ENCODE results near the gene P2RY2. TPM values are rescaled to one million over a fixed set of nuclear protein-coding genes. Genes with fewer than 3 reads are reported as not detected.

P2RY2 gene
- total and polyA plus RNA-seq, 7 donors: 18.7 to 90.9 (median 44.2) TPM

DNA sequence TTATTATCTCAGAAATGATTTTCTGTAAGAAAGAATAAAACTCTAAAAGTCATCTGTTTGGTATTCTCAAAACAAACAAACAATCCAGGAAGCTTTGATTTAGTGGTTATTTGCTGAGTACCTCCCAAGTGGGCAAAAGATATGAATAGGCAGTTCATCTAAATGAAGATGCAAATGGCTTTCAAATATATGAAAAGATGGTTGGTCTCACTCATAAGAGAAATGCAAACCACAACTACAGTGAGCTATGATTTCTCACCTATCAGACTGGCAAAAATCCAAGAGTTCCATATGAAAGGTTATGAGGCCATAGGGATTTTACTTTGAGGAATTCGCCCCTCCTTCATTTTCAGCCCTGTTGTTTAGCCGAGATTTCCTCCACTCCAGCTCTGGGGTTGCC is 11.3 kb upstream of the P2RY2 start:
- no peak for ATAC-seq
- TF ChIP-seq, protein P1, sequence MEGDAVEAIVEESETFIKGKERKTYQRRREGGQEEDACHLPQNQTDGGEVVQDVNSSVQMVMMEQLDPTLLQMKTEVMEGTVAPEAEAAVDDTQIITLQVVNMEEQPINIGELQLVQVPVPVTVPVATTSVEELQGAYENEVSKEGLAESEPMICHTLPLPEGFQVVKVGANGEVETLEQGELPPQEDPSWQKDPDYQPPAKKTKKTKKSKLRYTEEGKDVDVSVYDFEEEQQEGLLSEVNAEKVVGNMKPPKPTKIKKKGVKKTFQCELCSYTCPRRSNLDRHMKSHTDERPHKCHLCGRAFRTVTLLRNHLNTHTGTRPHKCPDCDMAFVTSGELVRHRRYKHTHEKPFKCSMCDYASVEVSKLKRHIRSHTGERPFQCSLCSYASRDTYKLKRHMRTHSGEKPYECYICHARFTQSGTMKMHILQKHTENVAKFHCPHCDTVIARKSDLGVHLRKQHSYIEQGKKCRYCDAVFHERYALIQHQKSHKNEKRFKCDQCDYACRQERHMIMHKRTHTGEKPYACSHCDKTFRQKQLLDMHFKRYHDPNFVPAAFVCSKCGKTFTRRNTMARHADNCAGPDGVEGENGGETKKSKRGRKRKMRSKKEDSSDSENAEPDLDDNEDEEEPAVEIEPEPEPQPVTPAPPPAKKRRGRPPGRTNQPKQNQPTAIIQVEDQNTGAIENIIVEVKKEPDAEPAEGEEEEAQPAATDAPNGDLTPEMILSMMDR (IDR thresholded peaks at IDR 0.05): no peak
- Histone ChIP-seq H3K27ac (no peak overlapping the region), H3K27me3 (ENCODE audit: insufficient read depth in 3 of 3, low read length in 2 of 3) (no peaks in the 10 kb centered on the region), H3K36me3 (ENCODE audit: insufficient read depth in 1 of 2, low read depth in 1 of 2) (no peaks in the 10 kb centered on the region), H3K4me1 (peaks cover 14% of the 10 kb centered on the region), H3K4me3 (no peak overlapping the region), H3K9me3 (no peaks in the 10 kb centered on the region)
- WGBS, 3 donors: 78 to 96% (median 91%) methylated on average over 2 of the region's 2 CpGs
- DNase-seq: no peak
- intact Hi-C loops (cut with DNase I): loop anchor here in 1 of 2 donors (5.0 kb wide), 1 partner anchor 36 kb away; no protein-coding TSS in a partner anchor

DNA sequence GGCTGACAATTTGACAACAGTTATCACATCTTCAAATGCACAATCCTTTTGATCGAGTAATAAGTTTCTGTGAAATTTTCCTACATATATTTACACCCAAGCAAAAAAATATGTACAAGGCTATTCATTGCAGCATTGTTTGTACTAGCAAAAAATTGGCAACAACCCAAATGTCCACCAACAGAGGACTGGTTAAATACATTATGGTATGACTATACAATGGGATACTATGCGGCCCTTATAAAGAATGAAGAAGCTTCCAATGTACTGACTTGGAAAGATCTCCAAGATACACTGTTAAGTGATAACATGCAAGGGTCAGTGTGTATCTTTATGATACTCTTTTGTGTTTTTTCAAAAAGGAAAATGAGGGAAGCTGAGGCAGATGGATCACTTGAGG is 8.2 kb upstream of the P2RY2 start:
- TF ChIP-seq, protein P1 (IDR thresholded peaks at IDR 0.05): no peak
- no peak overlapping the region for H3K4me3 ChIP-seq
- no peaks in the 10 kb centered on the region for H3K27me3 ChIP-seq (ENCODE audit: insufficient read depth in 3 of 3, low read length in 2 of 3)
- intact Hi-C loops (cut with DNase I): loop anchor here in 1 of 2 donors (5.0 kb wide), 1 partner anchor 32 kb away; no protein-coding TSS in a partner anchor
- H3K9me3 ChIP-seq: no peaks in the 10 kb centered on the region
- no peak for DNase-seq
- no peak overlapping the region for H3K27ac ChIP-seq
- no peak for ATAC-seq
- H3K4me1 ChIP-seq: peaks cover 31% of the 10 kb centered on the region
- H3K36me3 ChIP-seq (ENCODE audit: insufficient read depth in 1 of 2, low read depth in 1 of 2): no peaks in the 10 kb centered on the region
- 96 to 98% (median 97%) methylated on average over 2 of the region's 2 CpGs for whole genome bisulfite sequencing, 3 donors

DNA sequence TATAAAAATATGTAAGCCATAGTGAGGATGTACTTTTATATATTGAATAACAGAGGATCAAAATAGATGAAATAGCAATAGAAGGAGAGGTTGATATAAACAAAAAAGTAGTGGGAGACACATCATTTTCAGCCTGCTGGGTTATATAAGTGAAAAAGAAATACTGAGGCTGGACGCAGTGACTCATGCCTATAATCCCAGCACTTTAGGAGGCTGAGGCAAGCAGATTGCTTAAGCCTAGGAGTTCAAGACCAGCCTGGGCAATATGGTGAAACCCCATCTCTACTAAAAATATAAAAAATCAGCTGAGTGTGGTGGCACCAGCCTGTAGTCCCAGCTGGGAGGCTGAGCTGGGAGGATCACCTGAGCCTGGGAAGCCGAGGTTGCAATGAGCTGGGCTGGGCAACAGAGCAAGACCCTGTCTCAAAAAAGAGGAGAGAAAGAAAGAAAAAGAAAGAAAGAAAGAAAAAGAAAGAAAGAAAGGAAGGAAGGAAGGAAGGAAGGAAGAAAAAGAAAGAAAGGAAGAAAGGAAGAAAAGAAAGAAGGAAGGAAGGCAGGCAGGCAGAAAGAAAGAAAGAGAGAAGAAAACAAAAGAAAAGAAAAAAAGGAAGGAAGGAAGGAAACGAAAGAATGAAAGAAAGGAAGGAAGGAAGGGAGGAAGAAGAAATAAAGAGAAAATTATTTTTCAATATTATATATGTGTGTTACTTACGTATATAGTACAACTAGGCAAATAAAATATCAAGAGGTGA is 7.0 kb upstream of the P2RY2 start:
- WGBS, 3 donors: 85 to 91% (median 87%) methylated on average over 4 of the region's 4 CpGs
- DNase-seq (no peak), ATAC-seq (no peak)
- no peak overlapping the region for H3K4me3 ChIP-seq
- TF ChIP-seq, protein P1 (IDR thresholded peaks at IDR 0.05): no peak
- peaks cover 27% of the 10 kb centered on the region for H3K4me1 ChIP-seq
- H3K27ac ChIP-seq: no peak overlapping the region
- H3K27me3 ChIP-seq (ENCODE audit: insufficient read depth in 3 of 3, low read length in 2 of 3): no peaks in the 10 kb centered on the region
- no peaks in the 10 kb centered on the region for H3K36me3 ChIP-seq (ENCODE audit: insufficient read depth in 1 of 2, low read depth in 1 of 2)
- H3K9me3 ChIP-seq: no peaks in the 10 kb centered on the region
- intact Hi-C loops (cut with DNase I): no loop called here

DNA sequence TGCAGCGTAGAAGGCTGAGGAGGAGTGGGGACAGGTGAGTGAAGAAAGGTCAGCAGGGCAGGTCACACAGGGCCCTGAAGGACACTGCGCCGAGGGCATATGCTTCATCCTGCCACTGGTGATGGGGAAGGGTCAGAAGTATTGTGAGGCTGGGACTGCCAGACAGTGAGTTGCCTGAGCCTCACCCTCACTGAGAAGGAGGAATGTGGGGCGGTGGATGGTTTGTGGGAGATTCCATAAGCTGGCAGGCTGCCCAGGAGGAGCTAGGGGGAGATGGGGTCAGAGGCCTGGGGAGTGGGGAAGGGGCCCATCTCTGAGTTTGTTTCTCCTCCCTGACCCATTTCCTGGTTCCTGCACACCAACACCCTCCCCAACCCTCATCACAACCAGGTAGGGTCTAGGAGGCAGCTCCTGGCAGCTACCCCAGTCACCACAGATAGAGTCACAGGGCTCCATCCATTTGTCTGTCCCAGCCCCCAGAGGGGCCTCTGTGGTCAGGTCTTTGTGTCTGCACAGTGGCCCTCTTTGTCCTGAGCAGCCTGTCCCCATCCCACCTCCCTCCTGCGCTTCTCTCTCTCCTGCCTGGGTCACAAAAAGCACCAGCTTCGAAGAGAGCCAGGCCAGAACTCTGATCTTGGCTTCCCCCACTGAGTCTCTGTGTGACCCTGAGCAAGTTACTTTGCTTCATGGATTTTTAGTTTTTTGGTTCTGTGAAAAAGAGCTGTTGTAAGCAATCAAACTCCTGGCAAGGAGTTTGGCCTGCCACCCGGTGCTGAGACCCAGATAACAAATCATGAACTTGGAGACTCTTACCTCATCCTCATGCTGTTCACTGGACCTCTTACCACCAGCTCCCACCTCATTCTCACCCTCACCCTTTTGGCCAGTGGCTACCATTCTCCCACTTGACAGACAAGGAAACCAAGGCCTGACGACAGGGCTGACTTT is 4.6 kb upstream of the P2RY2 start:
- Histone ChIP-seq H3K27ac (peak overlapping the region; percentile 95), H3K27me3 (ENCODE audit: insufficient read depth in 3 of 3, low read length in 2 of 3) (no peaks in the 10 kb centered on the region), H3K4me1 (peaks cover 42% of the 10 kb centered on the region), H3K4me3 (no peak overlapping the region), H3K36me3 (ENCODE audit: insufficient read depth in 1 of 2, low read depth in 1 of 2) (no peaks in the 10 kb centered on the region), H3K9me3 (no peaks in the 10 kb centered on the region)
- ATAC-seq (no peak), DNase-seq (no peak)
- TF ChIP-seq, protein P1 (IDR thresholded peaks at IDR 0.05): no peak
- 66 to 75% (median 67%) methylated on average over 8 of the region's 8 CpGs for WGBS, 3 donors
- intact Hi-C loops (cut with DNase I): no loop called here

Measured in psoas muscle (tissue), 8 donors.